Endothelial cell of umbilical vein (primary cell): ENCODE results near the gene LRRC8E. TPM values are rescaled to one million over a fixed set of nuclear protein-coding genes. Genes with fewer than 3 reads are reported as not detected.

ENCODE experiments used
- BruUV-seq: library from RNA; stranded (reverse); fragments of 400-500 nt; replicated peaks from 2 replicates; lab custom pipeline; 2021; lab: Mats Ljungman, UMichigan
- CTCF ChIA-PET: fragments of 300-600, 350-600 bp; sonication (Branson Sonifier 250); formaldehyde crosslinking; loops from one replicate; lab custom pipeline; 2021; ENCODE audit warnings: antibody characterized with exemption, inconsistent platforms; lab: Charles Lee
- POLR2A ChIA-PET: fragments of 300-600, 350-600 bp; sonication (Branson Sonifier 250); formaldehyde crosslinking; loops from one replicate; lab custom pipeline; 2021; ENCODE audit warnings: antibody characterized with exemption, inconsistent platforms; lab: Charles Lee
- DNase-seq: peaks from one replicate; pipeline ENCODE4 v3.0.0-alpha.2; 2011; ENCODE audit warnings: low read depth, low spot score
- FAIRE-seq: peaks from 2 replicates; lab custom pipeline; 2011; peaks lifted over from hg19 to GRCh38; lab: Jason Lieb, UNC
- H2AFZ ChIP-seq: 2 replicates; pipeline ENCODE4 v1.6.0; 2012; ENCODE audit warnings: low read depth, low read length, control low read depth, inconsistent platforms
- H3K27ac ChIP-seq: 2 replicates; pipeline ENCODE4 v1.5.1; 2011; ENCODE audit warnings: low read depth, mild to moderate bottlenecking, control low read depth, low read length, moderate library complexity; ENCODE audit not compliant: insufficient read depth
- H3K27me3 ChIP-seq, 2 experiments: 2 replicates each; pipeline versions ENCODE4 v1.6.0 to v1.6.1; 2011; ENCODE audit warnings: low read length in 2 of 2, mixed read lengths in 1 of 2; ENCODE audit not compliant: control insufficient read depth in 2 of 2, insufficient read depth in 2 of 2
- H3K36me3 ChIP-seq, 2 experiments: 2 replicates in 1 of 2; 3 replicates in 1 of 2; pipeline ENCODE4 v1.5.1; 2011; ENCODE audit warnings: low read length in 2 of 2, mild to moderate bottlenecking in 1 of 2, moderate library complexity in 1 of 2; ENCODE audit not compliant: control insufficient read depth in 2 of 2, insufficient read depth in 2 of 2; ENCODE audit errors: extremely low read depth in 1 of 2
- H3K4me1 ChIP-seq: 3 replicates; pipeline ENCODE4 v1.5.1; 2011; ENCODE audit warnings: mild to moderate bottlenecking, low read length; ENCODE audit not compliant: control insufficient read depth, insufficient read depth; ENCODE audit errors: extremely low read depth
- H3K4me2 ChIP-seq: 2 replicates; pipeline ENCODE4 v1.6.1; 2011; ENCODE audit warnings: low read length, control low read depth, mixed read lengths; ENCODE audit not compliant: insufficient read depth
- H3K4me3 ChIP-seq, 3 experiments: fragments of 200-600 bp in 1 of 3; sonication (generic), shearing (Covaris generic) in 1 of 3; replicated peaks in 1 of 3; 2 replicates each; pipeline ENCODE4 v1.5.1; 2011 to 2016; ENCODE audit warnings: control low read depth in 3 of 3, low read length in 3 of 3, mild to moderate bottlenecking in 2 of 3, inconsistent platforms in 1 of 3, low read depth in 1 of 3, moderate library complexity in 1 of 3; ENCODE audit not compliant: insufficient read depth in 1 of 3
- H3K79me2 ChIP-seq: 2 replicates; pipeline ENCODE4 v1.6.0; 2012; ENCODE audit warnings: low read length, inconsistent platforms; ENCODE audit not compliant: control insufficient read depth, insufficient read depth
- H3K9ac ChIP-seq: replicated peaks from 2 replicates; pipeline ENCODE3; 2011; ENCODE audit warnings: low read length, control low read depth; ENCODE audit not compliant: insufficient read depth; ENCODE audit errors: extremely low read depth
- H3K9me1 ChIP-seq: replicated peaks from 3 replicates; pipeline ENCODE4 v1.6.0; 2011; ENCODE audit warnings: mild to moderate bottlenecking, low read length; ENCODE audit not compliant: control insufficient read depth, insufficient read depth; ENCODE audit errors: extremely low read depth
- H3K9me3 ChIP-seq: replicated peaks from 2 replicates; pipeline ENCODE4 v1.5.1; 2012; ENCODE audit warnings: low read length, inconsistent platforms; ENCODE audit not compliant: control insufficient read depth, insufficient read depth
- H4K20me1 ChIP-seq: replicated peaks from 2 replicates; pipeline ENCODE3; 2011; ENCODE audit warnings: mild to moderate bottlenecking, low read length; ENCODE audit not compliant: control insufficient read depth, insufficient read depth; ENCODE audit errors: extremely low read depth
- CTCF ChIP-seq, 2 donors: IDR thresholded peaks; 1 replicate in 1 of 2; 2 replicates in 1 of 2; pipeline ENCODE4 v1.5.1; 2011; ENCODE audit warnings: low read length in 2 of 2, mild to moderate bottlenecking in 2 of 2, moderate library complexity in 2 of 2, control low read depth in 1 of 2, inconsistent platforms in 1 of 2, low read depth in 1 of 2; ENCODE audit not compliant: insufficient read depth in 1 of 2; ENCODE audit errors: extremely low read depth in 1 of 2
- EZH2 ChIP-seq: IDR thresholded peaks from 2 replicates; pipeline ENCODE4 v1.6.1; 2012; ENCODE audit warnings: borderline replicate concordance, low read depth, mild to moderate bottlenecking, moderate library complexity, low read length, inconsistent platforms; ENCODE audit not compliant: severe bottlenecking
- FOS ChIP-seq: IDR thresholded peaks from 2 replicates; pipeline ENCODE4 v1.6.1; 2011; ENCODE audit warnings: mild to moderate bottlenecking, low read length, moderate library complexity, borderline replicate concordance; ENCODE audit not compliant: insufficient read depth
- GATA2 ChIP-seq: IDR thresholded peaks from 2 replicates; pipeline ENCODE4 v1.7.0; 2011; ENCODE audit warnings: low read depth, mild to moderate bottlenecking, moderate library complexity, mixed read lengths, low read length; ENCODE audit not compliant: insufficient read length, insufficient read depth
- JUN ChIP-seq: IDR thresholded peaks from 2 replicates; pipeline ENCODE4 v1.6.1; 2011; ENCODE audit warnings: borderline replicate concordance, low read depth; ENCODE audit not compliant: insufficient read length, insufficient read depth
- MAX ChIP-seq: IDR thresholded peaks from 2 replicates; pipeline ENCODE4 v1.6.1; 2011; ENCODE audit not compliant: insufficient read depth, insufficient read length
- MYC ChIP-seq: IDR thresholded peaks from one replicate; pipeline ENCODE4 v1.6.1; 2011; ENCODE audit warnings: mild to moderate bottlenecking, low read depth, low read length
- POLR2A ChIP-seq: IDR thresholded peaks from 2 replicates; pipeline ENCODE4 v1.6.1; 2012; ENCODE audit warnings: low read depth, mild to moderate bottlenecking, control low read depth, low read length
- POLR2AphosphoS5 ChIP-seq: IDR thresholded peaks from 2 replicates; pipeline ENCODE4 v1.6.1; 2012; ENCODE audit warnings: low read depth, mild to moderate bottlenecking, control low read depth, low read length, moderate library complexity; ENCODE audit not compliant: insufficient read depth
- dilution Hi-C: fragments of 300-500 bp; cut with MboI; formaldehyde crosslinking; loops from one replicate; pipeline ENCODE4 v1.15.0; 2019; ENCODE audit warnings: low sequenced_read_pairs; ENCODE audit not compliant: extremely low pct_ligation_motif_present
- intact Hi-C: fragments of 100-400 bp; cut with micrococcal nuclease; formaldehyde crosslinking; loops from one replicate; pipeline ENCODE4 v1.10.0; 2022
- polyA plus RNA-seq, 4 experiments: library from polyadenylated mRNA; depleted of rRNA in 3 of 4; stranded (reverse) in 3 of 4; unstranded in 1 of 4; fragments of >200 nt; gene quantifications; 2 replicates each; pipeline versions ENCODE4 v1.2.1 to v1.2.3, GENCODE V29; 2011 to 2012; ENCODE audit warnings: missing spikeins in 1 of 4
- total RNA-seq: library from RNA; stranded (reverse); gene quantifications from 2 replicates; pipeline ENCODE4 v1.2.3, GENCODE V29; 2021

Gene LRRC8E
- total and polyA plus RNA-seq, 2 donors (not counting 3 experiments of a cell fraction or from before 2014, with no cell fraction given), result 1.1 to 1.6 TPM

DNA sequence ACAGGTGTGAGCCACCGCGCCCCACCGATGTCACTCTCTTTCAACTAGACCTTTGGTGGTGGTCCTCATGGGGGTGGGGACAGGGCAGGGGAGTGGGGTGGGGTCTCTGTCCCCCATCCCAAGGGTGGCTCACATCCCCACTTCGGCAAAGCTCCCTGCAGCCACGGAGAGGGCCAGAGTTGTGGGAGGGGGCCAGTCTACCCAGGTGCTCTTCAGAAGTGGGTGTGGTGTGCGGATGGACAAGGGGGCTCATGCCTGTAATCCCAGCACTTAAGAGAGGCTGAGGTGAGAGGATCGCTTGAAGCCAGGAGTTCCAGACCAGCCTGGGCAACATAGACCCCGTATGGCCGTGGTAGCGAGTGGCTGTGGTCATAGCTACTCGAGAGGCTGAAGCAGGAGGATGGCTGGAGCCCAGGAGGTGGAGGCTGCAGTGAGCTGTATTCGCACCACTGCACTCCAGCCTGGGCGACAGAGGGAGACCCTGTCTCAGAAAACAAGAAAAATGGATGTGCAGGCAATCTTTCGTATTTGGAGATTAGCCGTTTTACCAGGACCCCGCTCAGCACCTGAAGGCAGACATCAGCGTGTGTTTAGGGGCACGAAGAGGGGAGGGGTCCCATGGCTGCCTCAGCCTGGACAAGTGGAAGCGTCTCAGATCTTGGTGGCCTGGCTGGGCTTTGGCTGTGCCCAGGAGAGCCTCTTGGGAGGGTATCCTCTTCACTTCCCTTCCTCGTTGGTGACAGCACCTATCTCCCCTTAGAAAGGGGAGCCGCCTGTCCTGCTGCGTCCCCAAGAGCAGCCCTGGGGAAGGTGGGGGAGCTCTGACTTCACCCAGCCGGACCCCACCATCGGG lies 27.2 kb downstream of the LRRC8E start:
- H3K36me3 ChIP-seq, result peaks cover 0 to 15% of the 10 kb centered on the region in 2 experiments
- CTCF ChIA-PET, result interaction anchor here (1.1 to 2.2 kb wide), 2 partner anchors 12 to 347 kb away, joined by 3 to 7 read pairs; partner anchors contain the start of gene MAP2K7
- H3K9me3 ChIP-seq, result no peaks in the 10 kb centered on the region
- no peak overlapping the region for H3K27ac ChIP-seq
- intact Hi-C loops (no loop called here), dilution Hi-C loops (no loop called here)
- no peak overlapping the region for H2AFZ ChIP-seq
- no peaks in the 10 kb centered on the region for H4K20me1 ChIP-seq
- H3K27me3 ChIP-seq, result peaks cover 18 to 31% of the 10 kb centered on the region in 2 experiments
- H3K4me2 ChIP-seq, result no peak overlapping the region
- DNase-seq (no peak), FAIRE-seq (no peak)
- no peak for TF ChIP-seq EZH2
- no peak for TF ChIP-seq POLR2A
- TF ChIP-seq FOS, result no peak
- TF ChIP-seq MAX, result no peak
- TF ChIP-seq POLR2AphosphoS5, result no peak
- no peak for TF ChIP-seq JUN
- TF ChIP-seq CTCF (IDR thresholded peaks at IDR 0.05; ENCODE audit: extremely low read depth in 1 of 2, insufficient read depth in 1 of 2, low read depth in 1 of 2, low read length in 2 of 2), result no peak
- no peak for TF ChIP-seq GATA2
- TF ChIP-seq MYC, result no peak
- H3K9ac ChIP-seq, result no peak overlapping the region
- no TSS peak for BruUV-seq
- H3K79me2 ChIP-seq, result no peaks in the 10 kb centered on the region
- POLR2A ChIA-PET, result no interaction called here
- peaks cover 11% of the 10 kb centered on the region for H3K4me1 ChIP-seq
- no peak overlapping the region for H3K4me3 ChIP-seq
- H3K9me1 ChIP-seq, result no peaks in the 10 kb centered on the region
